NCI-H1105 treated with DMSO at 0.1 percent for 48 hours (cell line): ENCODE data around the gene RWDD2A.
A peak's percentile ranks its signal among the peaks of the same experiment; 100 is the strongest.
"Not testable (repeated sequence)": the region's sequence is repeated elsewhere in the genome, so short reads cannot be mapped to it uniquely, and the experiment has no call there.

Experiments used
- DNase-seq: peaks from one replicate; lab custom pipeline; 2025; lab: John Stamatoyannopoulos, UW

Gene RWDD2A

DNA sequence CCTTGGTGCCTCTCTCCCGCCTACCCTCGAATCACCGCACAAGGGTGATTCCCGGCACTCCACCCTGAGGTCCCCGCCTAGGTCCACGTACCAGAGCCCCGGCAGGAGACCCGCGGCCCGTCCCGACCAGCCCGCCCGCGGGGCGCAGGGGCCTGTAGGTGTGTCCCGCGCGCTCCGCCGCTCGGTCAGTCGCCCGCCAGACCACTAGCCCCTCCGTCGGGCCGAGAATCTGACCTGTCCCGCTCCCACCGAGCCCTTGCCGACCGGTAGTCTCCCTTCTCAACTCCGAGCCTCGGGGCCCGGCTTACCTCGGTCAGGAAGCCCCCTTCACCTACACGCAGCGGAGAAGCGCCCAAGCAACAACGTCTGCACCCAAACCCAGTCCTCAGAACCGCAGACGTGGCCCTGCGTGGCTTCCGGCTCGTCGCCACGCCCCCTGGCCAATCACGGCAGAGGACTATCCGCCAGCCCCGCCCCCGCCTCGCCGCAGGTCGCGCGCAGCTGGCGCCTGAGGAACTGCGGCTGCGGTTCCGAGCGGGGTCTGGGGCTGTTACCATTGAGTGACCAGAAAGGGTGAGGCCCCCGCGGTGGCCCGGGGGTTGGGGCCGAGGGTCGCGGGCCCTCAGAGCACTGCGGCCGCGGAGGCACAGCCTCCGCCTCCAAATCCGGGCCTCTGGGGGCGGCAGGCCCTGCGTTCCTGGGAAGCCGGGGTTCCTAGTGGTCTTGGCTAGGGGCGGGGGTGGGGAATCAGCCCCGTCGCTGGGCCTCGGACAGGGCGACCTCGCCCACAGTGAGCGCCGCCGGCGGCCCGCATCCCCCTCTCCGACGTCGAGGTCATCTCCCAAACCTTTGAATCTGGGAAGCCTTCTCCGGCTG, at the start of gene RWDD2A, which contains the start of gene PGM3:
Gene RWDD2A, plus strand, starts transcription at position 487 of the 876 bp plus-strand sequence. CDS start 1,095 bp downstream, outside the sequence.
Gene PGM3, minus strand, starts transcription at position 395 of the 876 bp plus-strand sequence. CDS start 2,253 bp downstream, outside the sequence.
- peak; percentile 80 for DNase-seq

DNA sequence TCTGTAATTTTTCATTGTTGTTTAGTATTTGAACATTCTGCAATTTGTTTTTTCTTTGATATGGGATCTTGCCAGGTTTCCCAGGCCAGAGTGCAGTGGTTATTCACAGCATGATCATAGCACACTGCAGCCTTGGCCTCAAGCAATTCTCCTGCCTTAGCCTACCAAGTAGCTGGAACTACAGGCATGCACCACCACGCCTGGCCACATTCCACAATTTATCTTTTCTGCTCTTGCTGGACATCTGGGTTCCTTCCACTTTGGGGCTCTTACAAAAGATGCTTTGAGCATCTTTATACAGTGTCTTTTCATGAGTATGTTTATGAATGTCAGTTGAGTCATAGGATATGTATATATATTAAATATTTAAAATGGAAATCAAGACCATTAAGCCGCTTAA, 42.0 kb upstream of the RWDD2A start:
- DNase-seq = no peak

DNA sequence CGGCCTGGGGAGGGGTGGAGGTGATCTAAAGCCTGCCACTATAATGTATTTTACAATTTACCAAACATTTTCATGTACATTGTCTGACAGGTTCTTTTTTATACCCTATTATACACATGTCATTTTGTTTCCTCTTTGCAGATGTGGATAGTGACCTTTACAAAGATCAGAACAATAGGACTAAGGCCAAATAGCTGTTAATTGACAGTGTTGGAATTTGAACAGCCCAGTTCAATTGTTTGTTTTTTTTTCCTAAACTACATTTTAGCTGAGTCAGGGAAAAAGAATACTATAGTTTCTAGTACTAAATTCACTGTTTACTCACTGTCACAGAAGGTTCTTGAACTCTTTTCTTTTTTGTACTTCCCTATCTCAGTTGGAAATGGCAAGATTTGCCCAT, 40.2 kb upstream of the RWDD2A start:
- no peak for DNase-seq

DNA sequence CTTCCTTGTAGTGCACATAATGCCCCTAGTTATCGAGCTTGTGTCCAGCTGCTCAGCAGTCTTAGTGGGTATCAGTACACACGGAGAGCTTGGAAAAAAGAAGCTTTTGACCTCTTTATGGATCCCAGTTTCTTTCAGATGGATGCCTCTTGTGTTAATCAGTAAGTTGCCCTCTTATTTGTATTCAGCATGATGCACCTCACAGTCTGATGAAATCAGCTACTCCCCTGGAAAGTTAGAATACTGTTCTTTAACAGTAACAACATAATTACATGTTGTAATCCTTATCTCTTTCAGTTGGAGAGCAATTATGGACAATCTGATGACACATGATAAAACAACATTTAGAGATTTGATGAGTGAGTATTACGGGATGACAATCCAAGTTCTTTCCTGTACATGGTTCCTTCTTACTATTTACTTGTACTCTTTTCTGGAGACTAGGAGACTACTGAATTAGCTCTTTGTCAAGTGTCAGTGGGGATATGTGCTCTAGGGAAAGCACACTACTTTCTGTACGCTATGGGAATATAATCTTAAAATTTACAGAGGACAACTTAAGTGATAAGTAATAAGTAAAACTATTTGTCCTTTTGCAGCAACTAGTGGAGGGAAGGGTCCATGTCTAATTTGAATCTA, 39.2 kb upstream of the RWDD2A start:
- peak; percentile 14 for DNase-seq

DNA sequence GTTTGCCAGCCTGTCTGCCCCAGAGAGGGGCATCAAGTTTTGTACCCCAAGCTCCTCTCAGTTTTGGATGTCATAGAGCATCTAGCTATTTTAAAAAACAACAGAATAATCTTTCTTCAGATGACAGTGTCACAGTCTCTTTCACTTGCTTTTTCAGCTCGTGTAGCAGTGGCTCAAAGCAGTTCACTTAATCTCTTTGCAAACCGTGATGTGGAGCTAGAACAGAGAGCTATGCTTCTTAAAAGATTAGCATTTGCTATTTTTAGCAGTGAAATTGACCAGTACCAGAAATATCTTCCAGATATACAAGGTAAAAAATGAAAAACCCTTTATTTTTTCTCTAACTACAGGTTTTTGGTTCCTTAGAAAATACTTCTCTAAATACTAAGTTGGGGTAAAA, 37.4 kb upstream of the RWDD2A start:
- DNase-seq = no peak

DNA sequence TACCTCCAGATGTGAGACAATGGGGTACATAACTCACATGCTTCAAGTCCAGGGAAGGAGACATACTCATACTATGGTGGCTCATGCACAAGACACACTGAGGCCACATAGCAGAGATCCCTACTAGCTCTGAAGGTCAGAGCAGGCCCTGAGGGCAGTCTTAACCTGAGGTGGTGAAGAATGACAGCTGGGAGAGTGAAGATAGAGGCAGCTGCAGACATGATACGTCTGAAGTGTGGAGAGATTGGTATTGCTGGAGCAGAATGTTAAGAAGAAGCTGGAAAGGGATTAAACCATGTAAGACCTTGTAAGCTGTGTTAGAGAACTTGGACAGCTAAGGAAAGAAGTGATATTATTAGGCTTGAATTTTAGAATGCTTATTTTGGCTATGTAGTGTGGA, 33.0 kb upstream of the RWDD2A start:
- DNase-seq = no peak

DNA sequence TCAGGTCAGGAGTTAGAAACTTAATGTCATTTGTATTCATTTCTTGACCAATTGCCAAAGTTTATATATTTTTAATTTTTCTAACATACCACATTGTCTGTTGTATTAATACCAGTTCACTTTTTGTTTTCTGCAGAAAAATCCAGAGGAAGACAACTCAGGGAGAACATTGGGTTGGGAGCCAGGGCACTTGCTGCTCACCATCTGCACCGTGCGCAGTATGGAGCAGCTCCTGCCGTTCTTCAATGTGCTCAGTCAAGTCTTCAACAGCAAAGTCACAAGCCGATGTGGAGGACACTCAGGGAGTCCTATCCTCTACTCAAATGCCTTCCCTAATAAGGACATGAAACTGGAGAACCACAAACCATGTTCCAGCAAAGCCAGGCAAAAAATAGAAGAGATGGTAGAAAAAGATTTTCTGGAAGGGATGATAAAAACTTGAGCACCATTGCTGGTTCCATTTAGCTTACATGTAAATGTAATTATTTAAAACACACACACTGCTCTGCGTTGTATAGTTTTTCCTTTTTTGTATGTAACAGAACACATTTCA, 25.4 kb upstream of the RWDD2A start:
- no peak for DNase-seq

DNA sequence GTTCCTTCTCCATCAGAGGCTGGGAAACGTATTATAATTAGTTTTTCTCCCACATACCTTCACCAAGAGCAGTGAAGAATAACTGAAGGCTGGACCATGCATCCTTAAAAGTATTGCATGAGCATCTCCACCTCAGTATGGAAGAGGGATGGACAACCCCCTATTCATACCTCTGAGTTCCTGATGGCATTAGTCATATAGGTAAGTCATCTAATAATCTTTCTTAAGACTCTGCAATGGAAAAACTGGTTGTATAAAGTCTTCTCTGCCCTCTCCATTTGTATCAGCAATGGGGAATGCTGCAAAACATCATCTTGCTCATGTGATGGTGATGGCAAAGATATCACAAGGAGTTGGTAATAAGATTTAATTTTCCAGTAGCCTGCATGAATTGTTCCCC, 24.6 kb upstream of the RWDD2A start:
- no peak for DNase-seq

DNA sequence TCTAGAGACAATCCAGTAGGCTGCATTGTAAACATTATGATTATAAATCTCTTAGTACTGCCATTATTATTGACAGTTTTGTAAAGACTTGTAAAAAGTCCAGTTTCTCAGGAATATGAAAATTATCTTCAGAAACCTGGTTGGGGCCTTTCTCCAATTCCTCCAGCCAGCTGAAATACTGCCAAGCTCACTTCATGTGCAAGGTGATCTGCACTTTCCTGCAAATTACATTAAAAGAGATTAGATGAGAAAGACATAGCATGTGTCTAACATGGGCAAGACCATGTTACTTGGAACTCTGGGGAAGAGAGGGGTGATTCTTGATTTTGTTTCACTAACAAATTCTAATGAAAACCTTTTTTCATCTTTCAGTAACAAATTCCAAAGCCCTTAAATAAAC, 24.1 kb upstream of the RWDD2A start:
- no peak for DNase-seq

DNA sequence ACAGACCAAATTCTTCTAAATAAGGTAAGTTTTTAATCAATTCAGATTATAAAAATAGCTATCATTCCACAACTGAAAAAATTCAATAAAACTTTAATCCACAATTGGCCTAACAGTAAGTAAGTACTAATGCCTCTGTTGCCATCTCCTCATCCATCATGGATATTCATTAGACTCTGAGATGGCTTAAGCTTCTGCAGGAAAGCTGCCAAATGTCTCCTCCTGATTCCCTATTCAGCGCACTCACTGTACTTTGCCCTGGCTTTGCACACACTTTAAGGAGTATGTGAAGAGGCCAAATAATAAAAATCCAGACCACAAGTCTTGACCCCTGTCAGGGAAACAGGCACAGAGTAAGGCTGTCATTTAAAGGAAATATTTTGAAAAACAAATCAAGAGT, 23.6 kb upstream of the RWDD2A start:
- no peak for DNase-seq

DNA sequence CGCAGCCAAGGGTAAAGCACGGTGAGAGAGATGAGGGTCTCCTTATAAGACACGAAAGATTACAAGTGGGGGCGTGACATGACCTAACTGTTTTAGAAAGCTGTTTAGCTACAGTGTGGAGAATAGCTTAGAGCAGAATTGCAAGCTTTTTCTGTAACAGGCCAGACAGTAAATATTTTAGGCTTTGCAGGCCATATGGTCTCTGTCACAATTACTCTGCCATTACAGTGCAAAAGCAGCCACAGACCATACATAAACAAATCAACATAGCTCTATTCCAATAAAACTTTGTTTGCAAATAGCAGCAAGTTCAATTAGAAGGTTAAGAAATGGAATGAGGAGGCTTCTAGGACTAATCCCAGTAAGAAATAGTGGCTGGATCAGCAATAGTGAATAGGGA, 16.9 kb upstream of the RWDD2A start:
- DNase-seq = no peak

DNA sequence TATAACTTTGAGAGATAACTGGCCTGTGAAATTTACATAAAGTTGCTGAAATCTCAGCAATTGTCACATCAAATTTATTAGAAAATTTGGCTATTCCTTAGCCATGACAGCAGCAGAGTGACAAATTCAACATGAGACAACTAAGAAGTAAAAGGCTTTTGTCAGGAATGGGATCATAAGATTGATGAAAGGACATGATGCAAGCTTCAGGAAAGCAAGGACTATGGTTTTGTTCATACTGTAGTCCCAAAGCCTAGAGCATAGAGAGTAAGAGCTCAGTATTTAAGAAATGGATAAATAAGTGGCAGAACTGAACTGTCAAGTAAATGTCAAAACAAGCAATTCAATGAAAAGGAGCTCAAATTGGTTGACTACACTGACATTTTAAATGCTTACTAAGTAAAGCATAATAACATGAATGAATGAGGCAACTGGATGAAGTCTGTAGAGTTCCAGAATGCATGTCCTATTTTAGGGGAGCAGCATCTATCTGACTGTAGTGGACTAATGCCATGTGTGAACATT, 12.7 kb upstream of the RWDD2A start:
- DNase-seq = no peak

DNA sequence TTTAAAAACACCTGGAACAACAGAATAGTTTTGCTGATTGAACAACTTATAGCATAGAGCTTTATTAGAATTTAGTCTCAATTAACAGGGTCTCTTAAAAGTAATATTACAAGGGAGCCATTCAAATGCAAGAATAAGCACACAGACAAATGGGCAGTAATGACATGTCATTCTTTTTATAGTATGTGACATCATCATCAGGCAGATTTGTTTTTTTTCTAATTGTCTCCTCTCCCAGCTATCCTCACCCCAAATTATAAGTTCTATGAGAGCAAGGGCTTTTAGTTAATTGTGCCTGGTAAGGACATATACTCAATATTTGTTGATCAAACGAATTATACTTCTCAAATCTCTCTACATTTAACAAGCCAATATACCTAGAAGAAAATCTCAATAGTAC, 11.0 kb upstream of the RWDD2A start:
- DNase-seq = no peak

DNA sequence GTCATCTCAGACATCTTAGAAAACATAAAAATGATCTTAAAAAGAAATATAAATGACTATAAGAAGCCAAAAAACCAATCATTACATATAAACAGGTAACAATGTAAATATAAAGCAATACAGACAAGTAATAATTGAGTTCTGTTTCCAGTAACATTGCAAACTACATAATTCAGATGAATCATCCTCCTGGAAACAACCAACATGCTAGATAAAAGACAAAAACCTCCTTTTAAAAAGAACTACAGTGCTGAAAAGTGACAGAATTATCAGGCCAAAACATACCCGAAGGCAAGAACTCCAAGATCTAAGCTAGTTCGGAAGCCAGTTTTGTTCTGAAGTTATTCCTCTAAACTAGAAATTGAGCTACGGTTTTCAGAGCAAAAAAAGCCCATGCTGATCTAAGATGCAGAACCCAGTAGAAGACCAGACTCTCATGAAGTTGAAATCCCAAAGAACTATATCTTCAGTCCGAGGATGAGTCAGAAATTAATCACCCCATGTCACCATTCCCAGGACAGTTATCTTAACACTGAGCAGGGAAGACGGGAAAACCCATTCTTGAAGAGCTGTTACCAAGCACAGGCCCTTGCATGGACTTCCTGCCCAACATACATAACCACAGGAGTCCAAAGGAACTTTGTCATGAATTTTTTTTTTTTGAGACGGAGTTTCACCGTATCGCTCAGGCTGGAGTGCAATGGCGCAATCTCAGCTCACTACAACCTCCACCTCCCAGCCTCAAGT, 9.9 kb upstream of the RWDD2A start:
- no peak for DNase-seq

DNA sequence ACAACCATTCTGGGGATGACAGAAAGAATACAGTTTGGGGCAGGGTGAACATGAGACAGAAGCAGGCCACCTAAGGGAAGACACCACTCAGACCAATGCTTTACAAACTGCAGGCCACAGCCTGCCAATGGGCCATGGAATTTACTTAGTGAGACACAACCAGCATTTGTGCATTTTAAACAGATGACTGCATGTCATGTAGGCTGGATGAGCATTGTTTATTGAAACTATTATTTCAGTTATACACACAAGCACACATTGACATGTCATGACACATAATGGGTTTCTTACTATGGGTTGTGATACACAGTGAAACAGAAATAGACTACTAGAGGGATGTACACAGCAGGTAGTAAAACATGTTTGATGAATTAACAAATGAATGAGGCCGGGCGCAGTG, 8.1 kb upstream of the RWDD2A start:
- DNase-seq = no peak

DNA sequence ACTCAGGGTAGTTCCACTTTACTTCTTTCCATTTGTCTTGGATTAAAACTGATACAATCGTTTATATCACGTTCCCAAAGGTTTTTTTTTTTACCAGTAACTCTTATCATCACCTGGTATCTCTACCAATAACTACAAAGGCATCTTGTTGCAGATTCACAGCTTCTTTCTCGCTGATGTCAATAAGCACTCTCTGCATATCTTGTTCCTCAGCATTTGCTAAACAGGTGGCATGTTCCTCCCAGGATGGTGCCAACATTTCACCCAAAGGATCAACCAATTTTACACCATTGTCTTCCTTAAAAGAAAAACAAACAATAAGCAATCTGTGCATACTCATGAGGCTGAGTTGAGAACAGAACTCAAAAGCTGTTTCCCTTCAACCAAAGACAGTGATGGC, 4.7 kb upstream of the RWDD2A start:
- no peak for DNase-seq

DNA sequence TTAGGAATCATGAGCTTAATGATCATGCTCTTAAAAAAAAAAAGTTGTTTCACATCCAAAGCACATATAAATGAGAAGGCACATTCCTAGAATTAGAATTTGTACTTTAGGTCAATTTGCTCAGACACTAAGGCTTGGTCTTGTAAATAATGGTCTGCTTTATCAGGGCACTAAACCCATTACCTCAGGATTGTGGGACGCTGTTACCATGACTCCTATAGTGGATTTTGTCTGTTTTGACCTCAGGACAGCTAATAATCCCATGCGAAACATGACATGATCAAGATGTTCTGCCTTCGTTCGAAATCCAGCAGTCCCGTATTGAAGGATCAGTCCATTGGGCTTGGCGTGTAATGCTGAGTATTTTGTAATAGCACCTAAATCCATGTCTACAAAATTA, 2.5 kb upstream of the RWDD2A start:
- no peak for DNase-seq

DNA sequence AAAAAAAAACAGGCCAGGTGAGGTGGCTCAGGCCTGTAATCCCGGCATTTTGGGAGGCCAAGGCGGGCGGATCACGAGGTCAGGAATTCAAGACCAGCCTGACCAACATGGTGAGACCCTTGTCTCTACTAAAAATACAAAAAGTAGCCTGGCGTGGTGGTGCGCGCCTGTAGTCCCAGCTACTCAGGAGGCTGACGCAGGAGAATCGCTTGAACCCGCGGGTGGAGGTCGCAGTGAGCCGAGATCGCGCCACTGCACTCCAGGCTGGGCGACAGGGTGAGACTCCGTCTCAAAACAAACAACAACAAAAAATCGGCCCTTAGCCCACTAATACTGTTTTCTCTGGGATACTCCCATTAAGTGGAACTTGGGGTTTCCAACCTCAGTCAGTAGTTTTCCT, 1.2 kb upstream of the RWDD2A start:
- DNase-seq = not testable (repeated sequence)

DNA sequence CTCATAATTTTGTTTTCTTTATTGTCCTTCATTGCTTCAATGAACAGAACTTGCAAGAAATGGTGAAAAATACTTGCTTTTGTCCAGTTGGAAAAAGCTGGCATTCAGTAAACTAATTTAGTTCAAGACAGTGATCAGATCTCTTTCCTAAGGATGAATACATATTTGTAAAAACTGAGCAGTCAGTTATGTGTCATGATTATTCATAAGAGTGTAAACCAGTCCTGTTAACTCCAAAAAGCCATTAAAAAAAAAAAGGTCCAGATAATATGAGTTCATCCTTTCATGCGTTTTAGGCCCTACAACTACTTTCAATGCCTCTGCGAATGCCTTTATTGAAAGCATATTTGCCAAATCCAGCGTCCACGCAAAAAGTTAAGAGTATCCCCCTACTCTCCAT, 701 bp upstream of the RWDD2A start:
- no peak for DNase-seq

DNA sequence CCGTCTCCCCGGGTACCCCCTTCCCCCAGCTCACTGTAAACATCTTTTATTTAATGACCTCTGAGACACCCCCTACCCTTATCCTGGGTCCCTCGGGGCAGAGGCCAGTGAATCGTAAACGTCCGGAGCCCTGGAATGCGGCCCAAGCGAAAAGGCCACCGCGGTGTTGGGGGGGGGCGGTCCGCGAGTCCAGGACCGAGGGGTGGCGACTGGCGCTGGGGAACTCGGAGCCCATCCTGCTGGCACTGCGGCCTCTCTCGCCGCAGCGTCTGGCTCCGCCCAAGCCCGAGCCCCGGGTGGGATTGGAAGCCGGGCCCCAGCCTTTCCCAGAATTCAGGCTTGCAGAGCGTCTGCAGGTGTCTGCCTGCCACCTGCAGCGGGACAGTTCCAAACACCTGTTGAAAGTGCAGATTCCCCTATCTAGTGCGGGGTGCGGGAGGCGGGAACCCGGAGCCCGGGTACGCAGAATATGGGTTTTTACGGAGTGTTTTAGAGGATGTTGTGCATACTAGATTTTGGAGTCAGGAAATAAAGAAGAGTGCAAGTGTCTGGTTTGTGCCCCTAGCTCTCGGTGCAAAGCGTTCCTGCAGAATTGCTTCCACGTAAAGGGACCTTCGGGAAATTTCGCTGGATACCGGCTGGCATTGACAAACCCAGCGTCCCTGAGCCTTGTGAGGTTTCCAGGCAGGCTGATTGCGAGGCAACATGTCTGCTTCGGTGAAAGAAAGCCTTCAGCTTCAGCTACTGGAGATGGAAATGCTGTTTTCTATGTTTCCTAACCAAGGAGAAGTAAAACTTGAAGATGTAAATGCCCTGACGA, 800 bp downstream of the RWDD2A start:
- peak; percentile 71 for DNase-seq

DNA sequence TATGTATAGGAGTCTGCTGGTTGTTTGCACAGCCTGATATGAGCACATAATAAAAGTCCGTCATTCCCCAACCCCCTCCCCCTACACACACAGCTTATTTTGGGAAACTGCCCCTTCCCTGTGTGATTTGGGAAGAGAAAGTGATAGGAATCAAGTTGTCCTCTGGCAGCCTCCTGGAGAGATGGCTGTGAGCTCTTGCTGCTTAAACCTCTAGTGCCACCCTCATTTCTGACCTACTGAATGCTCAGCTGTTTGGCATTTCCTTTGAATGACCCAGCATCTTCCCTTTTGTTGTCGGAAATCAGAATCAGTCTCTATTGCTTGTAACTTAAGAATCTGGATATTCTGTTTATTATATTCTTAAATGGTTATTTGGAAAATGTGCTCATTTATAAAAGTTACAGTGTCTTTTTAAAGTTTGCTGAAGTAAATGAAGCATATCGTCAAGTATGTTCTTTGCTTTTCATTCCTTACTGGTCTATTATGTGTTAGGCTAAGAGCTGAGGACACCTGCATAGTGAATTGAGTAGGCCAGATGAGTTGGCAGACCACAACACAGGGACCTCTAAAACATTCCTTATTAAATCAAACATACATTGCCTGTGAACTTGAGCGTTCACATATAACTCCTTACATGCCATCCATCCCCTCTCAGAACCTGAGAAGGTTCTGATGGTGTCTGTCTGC, 5.5 kb downstream of the RWDD2A start:
- no peak for DNase-seq
